DMS 273 (cell line): ENCODE results near the gene TLCD5.

Experiments used
- DNase-seq: peaks from one replicate; lab custom pipeline; 2025; ENCODE audit not compliant: unreplicated experiment; lab: John Stamatoyannopoulos, UW

TLCD5 gene

DNA sequence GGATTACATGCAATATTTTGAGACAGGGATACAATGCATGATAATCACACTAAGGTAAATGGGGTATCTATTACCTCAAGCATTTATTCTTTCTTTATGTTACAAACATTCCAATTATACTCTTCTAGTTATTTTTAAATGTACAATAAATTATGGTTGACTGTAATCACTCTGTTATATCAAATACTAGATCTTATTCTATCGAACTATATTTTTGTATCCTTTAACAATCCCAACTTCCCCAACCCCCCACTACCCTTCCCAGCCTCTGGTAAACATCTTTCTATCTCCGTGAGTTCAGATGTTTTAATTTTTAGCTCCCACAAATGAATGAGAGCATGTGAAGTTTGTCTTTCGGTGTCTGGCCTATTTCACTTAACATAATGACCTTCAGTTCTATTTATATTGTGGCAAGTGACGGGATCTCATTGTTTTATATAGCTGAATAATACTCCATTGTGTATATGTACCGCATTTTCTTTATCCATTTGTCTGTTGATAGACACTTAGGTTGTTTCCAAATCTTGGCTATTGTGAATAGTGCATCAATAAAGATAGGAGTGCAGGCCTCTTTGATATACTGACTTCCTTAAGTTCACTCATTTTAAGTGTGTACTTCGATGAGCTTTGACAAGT is 51.6 kb downstream of the TLCD5 start:
- DNase-seq, result no peak

DNA sequence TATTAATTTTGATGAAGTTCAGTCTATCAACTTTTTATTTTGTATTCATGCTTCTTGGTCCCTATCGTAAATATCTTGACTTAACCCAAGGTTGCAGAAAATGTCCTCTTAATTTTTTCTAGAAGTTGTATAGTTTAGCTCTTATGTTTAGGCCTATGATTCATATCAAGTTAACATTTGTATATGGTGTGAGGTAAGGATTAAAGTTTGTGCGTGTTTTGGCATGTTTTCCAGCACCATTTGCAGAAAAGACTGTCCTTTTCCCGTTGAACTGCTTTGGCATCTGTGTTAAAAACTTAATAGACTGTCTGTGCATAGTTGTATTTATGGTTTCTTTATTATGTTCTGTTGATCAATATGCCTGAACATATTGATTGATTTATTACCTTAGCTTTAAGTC is 53.4 kb downstream of the TLCD5 start:
- DNase-seq, result no peak

GRCh38 chr11:120381401-120381800 is 56.3 kb downstream of the TLCD5 start:
- no peak for DNase-seq
